Right lung (tissue), 5 donors: ENCODE measurements around the gene BRAF. TPM values are rescaled to one million over a fixed set of nuclear protein-coding genes. Genes with fewer than 3 reads are reported as not detected.
"Not testable (repeated sequence)": the region's sequence is repeated elsewhere in the genome, so short reads cannot be mapped to it uniquely, and the experiment has no call there.

Experiments
- DNase-seq, 2 donors: peaks; one replicate each; pipeline ENCODE4 v3.0.0-alpha.2; 2013
- polyA plus RNA-seq, 5 donors: library from polyadenylated mRNA; unstranded; fragments of 120-200 nt; gene quantifications; one replicate each; pipeline versions ENCODE4 v1.2.1 to v1.2.3, GENCODE V29; 2013; ENCODE audit warnings: inconsistent platforms in 1 of 5, low replicate concordance in 1 of 5; ENCODE audit not compliant: insufficient read length in 5 of 5, insufficient read depth in 1 of 5

Gene BRAF
- polyA plus RNA-seq, 5 donors: 17.6 to 29.2 (median 27.4) TPM

- DNase-seq: no peak
These were observed 150.4 kb downstream of the BRAF start for GRCh38 chr7:140774371-140774770.

GRCh38 chr7:140773104-140773503, 151.6 kb downstream of the BRAF start:
- DNase-seq: no peak

DNA sequence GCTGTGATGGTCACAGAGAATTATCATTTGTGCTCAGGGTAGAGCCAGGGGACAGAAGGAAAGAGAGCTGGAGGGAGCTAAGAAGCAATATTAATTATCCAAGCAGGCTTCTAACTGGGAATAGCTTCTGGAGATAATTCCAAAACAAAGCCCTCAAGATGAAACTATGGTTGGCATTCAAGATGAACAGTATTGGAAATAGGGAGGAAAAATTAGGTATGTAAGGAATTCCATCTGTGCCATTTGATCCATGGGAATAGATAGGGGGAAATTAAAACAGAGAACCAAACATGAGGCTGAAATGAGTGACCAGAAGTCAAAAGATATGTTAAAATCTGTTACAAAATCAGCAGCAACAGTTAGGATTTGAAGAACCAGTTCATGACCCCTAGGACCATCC, 152.9 kb downstream of the BRAF start:
- DNase-seq: no peak

DNA sequence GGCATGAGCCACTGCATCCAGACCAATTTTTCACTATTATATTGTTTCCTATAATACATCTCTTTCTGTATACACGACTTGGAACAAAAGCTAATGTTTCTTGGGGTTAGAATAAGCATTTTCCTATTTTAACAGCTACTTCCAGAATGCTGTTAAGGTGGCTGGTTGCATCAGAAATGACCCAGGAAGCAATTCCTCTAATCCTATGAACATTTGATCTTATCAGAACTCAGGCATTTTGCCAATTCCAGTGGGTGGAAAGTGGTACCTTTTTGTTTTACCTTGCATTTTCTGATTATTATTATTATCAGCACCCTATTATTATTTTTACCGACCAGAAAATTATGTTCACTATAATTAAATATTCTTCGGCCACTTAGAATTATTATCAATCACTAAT, 154.9 kb downstream of the BRAF start:
- no peak for DNase-seq

GRCh38 chr7:140767418-140767817, 157.3 kb downstream of the BRAF start:
- no peak for DNase-seq

- not testable (repeated sequence) for DNase-seq
These were observed 159.3 kb downstream of the BRAF start for GRCh38 chr7:140765441-140765840.

DNA sequence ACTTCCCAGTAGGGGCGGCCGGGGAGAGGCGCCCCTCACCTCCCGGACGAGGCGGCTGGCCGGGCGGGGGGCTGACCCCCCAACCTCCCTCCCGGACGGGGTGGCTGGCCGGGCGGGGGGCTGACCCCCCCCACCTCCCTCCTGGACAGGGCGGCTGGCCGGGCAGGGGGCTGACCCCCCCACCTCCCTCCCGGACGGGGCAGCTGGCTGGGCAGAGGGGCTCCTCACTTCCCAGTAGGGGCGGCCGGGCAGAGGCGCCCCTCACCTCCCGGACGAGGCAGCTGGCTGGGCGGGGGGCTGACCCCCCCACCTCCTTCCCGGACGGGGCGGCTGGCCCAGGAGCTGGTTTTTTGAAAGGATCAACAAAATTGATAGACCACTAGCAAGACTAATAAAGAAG, 161.6 kb downstream of the BRAF start:
- not testable (repeated sequence) for DNase-seq

DNA sequence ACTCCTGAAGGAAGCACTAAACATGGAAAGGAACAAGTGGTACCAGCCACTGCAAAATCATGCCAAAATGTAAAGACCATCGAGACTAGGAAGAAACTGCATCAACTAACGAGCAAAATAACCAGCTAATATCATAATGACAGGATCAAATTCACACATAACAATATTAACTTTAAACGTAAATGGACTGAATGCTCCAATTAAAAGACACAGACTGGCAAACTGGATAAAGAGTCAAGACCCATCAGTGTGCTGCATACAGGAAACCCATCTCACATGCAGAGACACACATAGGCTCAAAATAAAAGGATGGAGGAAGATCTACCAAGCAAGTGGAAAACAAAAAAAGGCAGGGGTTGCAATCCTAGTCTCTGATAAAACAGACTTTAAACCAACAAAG, 163.4 kb downstream of the BRAF start:
- not testable (repeated sequence) for DNase-seq

- DNase-seq: no peak
These were observed 170.2 kb downstream of the BRAF start for GRCh38 chr7:140754506-140754905.

DNA sequence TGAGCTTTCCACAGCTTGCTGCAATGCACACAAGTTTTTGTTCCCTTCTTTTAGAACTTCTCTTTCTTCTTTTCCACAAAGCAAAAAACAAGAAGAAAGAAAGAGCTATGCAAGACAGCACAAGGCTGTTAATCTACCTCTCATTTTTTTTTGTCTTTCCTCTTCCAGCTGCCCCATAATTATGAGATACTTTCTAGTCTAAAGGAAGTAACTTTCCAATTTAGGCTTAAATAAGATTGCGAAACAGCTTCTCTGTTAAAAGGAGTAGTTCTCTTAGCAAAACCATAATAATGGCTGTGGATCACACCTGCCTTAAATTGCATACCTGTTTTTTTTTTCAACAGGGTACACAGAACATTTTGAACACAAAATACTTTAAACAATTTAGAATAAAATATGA, 172.2 kb downstream of the BRAF start:
- no peak for DNase-seq

DNA sequence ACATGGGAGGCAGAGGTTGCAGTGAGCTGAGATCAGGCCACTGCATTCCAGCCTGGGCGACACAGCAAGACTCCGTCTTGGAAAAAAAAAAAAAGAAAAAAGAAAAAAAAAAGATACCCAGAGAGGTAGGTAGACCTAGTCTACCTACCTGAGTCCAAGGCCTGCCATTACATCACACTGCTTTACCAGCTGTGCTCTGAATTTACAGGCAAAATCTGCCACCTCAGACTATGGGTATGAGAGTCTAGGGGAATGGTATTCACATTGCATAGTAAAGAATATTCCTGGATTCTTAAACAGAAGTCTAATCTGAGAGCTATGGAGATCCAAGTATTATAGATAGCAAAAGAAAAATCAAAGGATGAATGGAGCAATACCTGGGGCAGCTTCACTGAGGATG, 178.0 kb downstream of the BRAF start:
- DNase-seq: no peak

GRCh38 chr7:140745266-140746058, 179.3 kb downstream of the BRAF start:
- no peak for DNase-seq

DNA sequence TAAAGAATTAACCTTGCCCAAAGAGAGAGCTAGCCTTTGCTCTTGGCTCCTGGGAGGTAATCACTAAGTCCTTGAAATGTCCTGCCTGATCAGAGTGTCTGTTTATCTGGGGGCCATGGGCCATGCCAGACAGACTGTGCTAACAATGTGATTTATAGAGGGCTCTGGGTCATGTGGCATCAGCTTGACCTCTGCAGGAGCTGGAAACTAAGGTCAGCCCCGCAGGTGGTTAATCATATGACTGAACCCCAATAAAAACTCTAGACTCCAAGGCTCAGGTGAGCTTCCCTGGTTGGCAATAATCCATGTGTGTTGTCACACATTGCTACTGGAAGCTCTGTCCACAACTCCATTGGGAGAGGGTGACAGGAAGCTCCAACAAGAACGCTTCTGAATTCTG, 180.7 kb downstream of the BRAF start:
- DNase-seq: no peak

DNA sequence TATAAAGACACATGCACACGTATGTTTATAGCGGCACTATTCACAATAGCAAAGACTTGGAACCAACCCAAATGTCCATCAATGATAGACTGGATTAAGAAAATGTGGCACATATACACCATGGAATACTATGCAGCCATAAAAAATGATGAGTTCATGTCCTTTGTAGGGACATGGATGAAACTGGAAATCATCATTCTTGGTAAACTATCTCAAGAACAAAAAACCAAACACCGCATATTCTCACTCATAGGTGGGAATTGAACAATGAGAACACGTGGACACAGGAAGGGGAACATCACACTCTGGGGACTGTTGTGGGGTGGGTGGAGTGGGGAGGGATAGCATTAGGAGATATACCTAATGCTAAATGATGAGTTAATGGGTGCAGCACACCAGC, 181.5 kb downstream of the BRAF start:
- not testable (repeated sequence) for DNase-seq

- no peak for DNase-seq
These were observed 186.4 kb downstream of the BRAF start for GRCh38 chr7:140738280-140738679.

- no peak for DNase-seq
These were observed 190.0 kb downstream of the BRAF start for GRCh38 chr7:140734729-140735128.

DNA sequence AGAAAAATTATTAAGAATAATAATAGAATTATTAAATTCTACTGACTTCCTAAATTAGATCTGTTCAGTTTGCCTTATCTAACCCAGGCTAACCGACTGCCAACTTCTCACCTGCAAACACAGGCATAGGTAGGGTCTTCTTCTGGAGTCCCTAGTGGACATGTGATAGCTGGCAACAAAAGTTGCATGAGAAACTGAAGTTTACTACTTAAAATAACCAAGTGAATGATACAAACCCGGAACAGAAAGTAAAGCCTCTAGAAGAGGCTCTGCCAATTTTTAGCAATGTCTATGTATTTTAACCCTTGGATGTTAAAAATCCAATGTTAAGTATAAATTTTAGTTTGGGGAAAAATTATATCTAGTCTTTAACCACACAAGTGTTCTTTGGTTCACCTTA, 190.6 kb downstream of the BRAF start:
- DNase-seq: no peak

GRCh38 chr7:140732416-140732815, 192.3 kb downstream of the BRAF start:
- no peak for DNase-seq

DNA sequence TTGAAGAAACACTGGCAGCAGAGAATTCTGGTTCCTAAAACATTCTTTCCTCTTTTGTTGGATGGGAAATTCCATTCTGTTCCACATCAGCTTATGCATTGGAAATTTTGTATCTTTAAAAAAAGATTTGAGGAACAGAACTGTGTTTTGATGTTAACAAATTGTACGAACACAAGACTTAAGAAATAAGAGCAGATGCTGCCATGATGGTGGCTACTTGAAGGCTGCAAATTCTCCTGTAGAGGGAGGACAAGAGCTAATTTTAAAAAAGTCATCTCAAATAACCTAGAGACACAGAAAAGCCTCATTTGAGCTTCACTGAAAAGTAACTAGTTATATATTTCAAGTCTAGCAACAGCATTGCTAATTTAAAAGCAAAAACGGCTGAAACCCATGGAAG, 198.4 kb downstream of the BRAF start:
- no peak for DNase-seq

- DNase-seq: no peak
These were observed 200.0 kb downstream of the BRAF start for GRCh38 chr7:140724706-140725105.

GRCh38 chr7:140723574-140723973, 201.2 kb downstream of the BRAF start:
- no peak for DNase-seq

GRCh38 chr7:140723006-140723405, 201.7 kb downstream of the BRAF start:
- no peak for DNase-seq

- peak in 1 of 2 donors; percentile 16 for DNase-seq
These were observed 202.5 kb downstream of the BRAF start for GRCh38 chr7:140722254-140722653.

DNA sequence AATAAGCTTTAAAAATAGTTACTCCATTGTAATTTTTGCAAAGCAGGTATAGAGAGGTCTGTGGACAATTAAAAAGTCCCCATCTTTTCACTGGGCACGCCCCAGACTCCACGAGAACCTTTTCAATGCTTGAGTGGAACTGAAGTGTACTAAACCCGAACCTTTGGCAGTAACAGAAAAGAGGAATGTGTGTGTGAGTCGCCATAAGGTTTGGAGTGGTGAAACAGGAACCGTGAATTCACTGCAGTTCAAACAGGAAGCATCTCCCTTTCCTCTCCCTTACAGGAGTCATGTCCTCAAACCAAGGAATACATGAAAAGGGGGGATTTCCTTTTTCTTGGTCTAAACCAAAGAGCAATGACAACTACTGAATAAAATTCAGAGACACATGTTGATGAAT, 205.0 kb downstream of the BRAF start:
- peak in 1 of 2 donors; percentile 30 for DNase-seq
